Fibroblast of skin of back (primary cell): ENCODE measurements around the gene CEACAM3.

Experiments used
- DNase-seq: peaks from one replicate; pipeline ENCODE4 v3.0.0-alpha.2; 2013

CEACAM3 gene

GRCh38 chr19:41847351-41848105, 51.1 kb downstream of the CEACAM3 start:
- no peak for DNase-seq

DNA sequence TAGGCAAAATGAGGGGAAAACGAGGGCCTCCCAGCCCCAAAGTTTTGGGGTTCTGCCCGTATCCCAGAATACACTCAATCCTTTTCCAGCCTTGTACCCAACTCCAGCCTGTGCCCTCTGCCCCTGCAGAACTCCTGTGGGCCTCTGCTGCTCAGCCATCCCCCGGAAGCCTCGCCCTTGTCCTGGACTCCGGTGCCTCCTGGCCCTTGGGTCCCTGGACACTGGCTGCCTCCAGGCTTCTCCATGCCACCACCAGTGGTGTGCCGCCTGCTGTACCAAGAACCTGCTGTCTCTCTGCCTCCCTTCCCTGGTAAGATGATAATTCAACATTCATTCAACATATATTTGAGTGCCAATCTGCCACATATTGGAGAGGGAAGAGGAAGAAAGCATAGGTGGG, 52.3 kb downstream of the CEACAM3 start:
- no peak for DNase-seq

GRCh38 chr19:41849067-41849466, 52.7 kb downstream of the CEACAM3 start:
- DNase-seq, result no peak

DNA sequence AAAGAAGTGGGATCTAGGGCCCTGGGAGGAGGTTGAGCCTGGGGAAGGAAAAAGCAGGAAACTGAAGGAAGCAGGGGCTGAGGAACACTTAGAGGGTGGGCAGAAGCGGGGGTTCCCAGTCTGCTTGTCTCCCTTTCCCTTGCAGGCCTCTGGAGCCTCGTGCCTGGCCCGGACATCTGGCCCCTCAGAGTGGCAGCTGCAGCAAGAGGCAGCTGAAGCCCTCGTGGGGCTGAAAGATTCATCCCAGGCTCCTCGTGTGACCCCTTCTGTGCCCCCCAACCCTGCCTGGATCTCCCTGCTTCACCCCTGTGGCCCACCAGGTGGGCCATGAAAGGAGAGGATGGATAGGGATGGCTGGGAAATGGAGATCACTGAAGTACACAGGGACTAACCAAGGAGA, 54.0 kb downstream of the CEACAM3 start:
- DNase-seq, result no peak

- DNase-seq, result no peak
Observed at GRCh38 chr19:41851456-41851855, 55.1 kb downstream of the CEACAM3 start.

DNA sequence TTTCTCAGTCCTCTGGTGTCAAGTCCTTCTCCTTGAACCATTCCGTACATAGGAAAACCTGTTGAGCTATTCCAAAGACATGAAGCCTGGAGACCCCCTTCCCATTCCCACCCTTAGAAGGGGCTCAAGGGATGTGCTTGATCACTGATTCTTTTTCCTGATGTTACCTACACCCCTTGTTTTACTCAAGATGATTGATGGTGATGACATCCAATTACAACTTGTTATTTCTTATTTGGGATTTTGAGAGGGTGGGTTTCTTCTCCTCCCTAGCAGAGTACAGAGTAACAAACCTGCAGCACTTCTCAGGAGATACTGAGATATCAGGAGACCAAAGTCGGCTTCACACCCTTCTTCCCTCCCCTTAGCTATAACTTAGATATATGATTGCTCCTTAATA, 57.0 kb downstream of the CEACAM3 start:
- no peak for DNase-seq

GRCh38 chr19:41853768-41854167, 57.4 kb downstream of the CEACAM3 start:
- DNase-seq, result no peak

- no peak for DNase-seq
Observed at GRCh38 chr19:41859213-41859617, 62.8 kb downstream of the CEACAM3 start.

DNA sequence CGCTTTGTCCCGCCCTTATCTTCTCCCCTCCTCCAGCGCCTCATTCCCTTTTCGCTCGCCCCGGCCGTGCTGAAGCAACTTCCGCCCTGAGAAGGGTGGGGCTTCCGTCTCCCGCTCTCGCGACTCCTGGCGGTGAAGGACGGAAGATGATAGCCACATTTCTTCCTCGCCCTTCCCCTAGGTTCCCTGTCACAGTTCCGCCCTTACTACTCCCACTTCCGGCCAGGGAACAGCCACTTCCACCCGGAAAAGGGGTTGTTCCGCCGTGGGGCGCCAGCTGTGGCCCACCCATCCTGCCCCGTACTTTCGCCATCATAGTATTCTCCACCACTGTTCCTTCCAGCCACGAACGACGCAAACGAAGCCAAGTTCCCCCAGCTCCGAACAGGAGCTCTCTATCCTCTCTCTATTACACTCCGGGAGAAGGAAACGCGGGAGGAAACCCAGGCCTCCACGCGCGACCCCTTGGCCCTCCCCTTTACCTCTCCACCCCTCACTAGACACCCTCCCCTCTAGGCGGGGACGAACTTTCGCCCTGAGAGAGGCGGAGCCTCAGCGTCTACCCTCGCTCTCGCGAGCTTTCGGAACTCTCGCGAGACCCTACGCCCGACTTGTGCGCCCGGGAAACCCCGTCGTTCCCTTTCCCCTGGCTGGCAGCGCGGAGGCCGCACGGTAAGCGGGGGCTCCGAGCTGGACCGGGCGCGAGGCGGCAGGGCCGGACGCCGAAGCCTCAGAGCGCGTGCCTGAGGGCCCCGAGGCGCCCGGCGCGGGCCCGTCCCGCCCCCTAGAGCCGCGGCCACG, 63.4 kb downstream of the CEACAM3 start, which contains the start of gene RPS19:
Gene RPS19 (plus strand): TSS at position 638 of the 801 bp plus-strand sequence. CDS start 520 bp downstream, outside the sequence.
- peak; percentile 98 for DNase-seq

- DNase-seq, result no peak
Observed at GRCh38 chr19:41860419-41861115, 64.2 kb downstream of the CEACAM3 start.
